ENCODE measurements around the gene TAF4.

The TAF4 gene

DNA sequence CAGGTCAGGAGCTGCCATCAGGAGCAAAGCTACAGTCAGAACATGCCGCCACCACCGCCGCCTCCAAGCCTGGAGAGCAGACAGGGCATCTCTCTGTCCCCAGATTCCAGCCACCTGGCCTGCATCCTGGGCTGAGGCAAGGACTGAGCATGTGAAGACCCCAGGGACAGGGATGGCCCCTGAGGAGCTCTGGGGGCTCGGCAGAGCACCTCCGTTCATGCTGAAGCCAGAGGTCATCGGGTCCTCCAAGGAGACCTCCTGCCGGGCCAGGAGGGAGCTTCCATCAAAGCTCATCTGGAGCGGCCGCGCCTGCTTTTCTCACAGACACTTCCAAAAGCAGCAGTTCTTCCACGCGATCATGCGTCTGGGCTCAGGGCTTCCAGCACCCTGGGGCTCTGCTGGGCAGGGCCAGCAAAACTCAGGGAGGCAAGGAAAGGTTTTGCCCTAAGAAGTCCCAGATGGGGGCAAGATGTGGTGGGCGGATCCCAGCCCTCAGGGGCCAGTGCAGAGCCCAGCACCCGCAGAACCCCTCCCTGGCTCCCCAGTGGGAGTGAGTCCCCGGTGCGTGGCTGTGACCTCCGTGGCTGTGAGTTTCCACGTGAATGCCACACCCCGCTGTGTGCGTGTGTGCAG, 138.4 kb downstream of the TAF4 start:
- no peak for DNase-seq

DNA sequence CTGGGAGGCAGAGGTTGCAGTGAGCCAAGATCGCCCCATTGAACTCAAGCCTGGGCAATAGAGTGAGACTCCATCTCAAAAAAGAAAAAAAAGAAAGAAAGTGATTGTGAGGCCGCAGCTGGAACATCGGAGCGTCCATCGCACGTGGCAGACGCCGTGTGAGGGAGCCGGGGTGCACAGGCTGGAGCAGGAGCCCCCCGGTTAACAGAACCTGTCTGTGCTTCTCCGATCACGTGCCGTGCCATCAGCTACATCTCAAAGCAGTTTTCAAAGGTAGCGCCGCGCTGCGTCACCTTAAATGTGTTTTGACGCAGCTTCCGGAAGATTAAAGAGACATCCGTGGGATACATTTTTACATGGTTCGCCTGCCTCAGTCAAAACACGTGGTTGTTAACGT, 138.9 kb downstream of the TAF4 start:
- DNase-seq: no peak

- no peak for DNase-seq
Observed at GRCh38 chr20:61926253-61926613, 139.4 kb downstream of the TAF4 start.

GRCh38 chr20:61925555-61926252, 140.0 kb downstream of the TAF4 start:
- no peak for DNase-seq

- no peak for DNase-seq
Observed at GRCh38 chr20:61924858-61925554, 140.7 kb downstream of the TAF4 start.

Measured in T1000 (cell line).